Neural crest cell (in vitro differentiated cells): ENCODE data around the gene ZFYVE19. TPM values are rescaled to one million over a fixed set of nuclear protein-coding genes. Genes with fewer than 3 reads are reported as not detected.
A peak's percentile ranks its signal among the peaks of the same experiment; 100 is the strongest.

Source experiments
- DNase-seq: peaks from one replicate; pipeline ENCODE4 v3.0.0; 2021; ENCODE audit warnings: low read depth, mixed read lengths, low spot score
- H3K27ac Mint-ChIP-seq: one replicate; pipeline ENCODE4 v1.8.0; 2021; ENCODE audit warnings: mild to moderate bottlenecking, mixed read lengths; ENCODE audit not compliant: unreplicated experiment
- H3K27me3 Mint-ChIP-seq: 2 replicates; pipeline ENCODE4 v1.8.0; 2021; ENCODE audit warnings: low read depth, mild to moderate bottlenecking, mixed read lengths
- H3K36me3 Mint-ChIP-seq: 2 replicates; pipeline ENCODE4 v1.8.0; 2021; ENCODE audit warnings: low read depth, mild to moderate bottlenecking, mixed read lengths
- H3K4me1 Mint-ChIP-seq: 2 replicates; pipeline ENCODE4 v1.8.0; 2021; ENCODE audit warnings: mixed read lengths
- H3K4me3 Mint-ChIP-seq: one replicate; pipeline ENCODE4 v1.8.0; 2021; ENCODE audit warnings: mild to moderate bottlenecking, mixed read lengths
- H3K9me3 Mint-ChIP-seq: 2 replicates; pipeline ENCODE4 v1.8.0; 2021; ENCODE audit warnings: mixed read lengths
- CTCF ChIP-seq: fragments of 200-600 bp; sonication (generic); conservative IDR thresholded peaks from 2 replicates; pipeline ENCODE4 v1.5.0; 2021; ENCODE audit warnings: antibody characterized with exemption, mild to moderate bottlenecking
- total RNA-seq: library from RNA; stranded (reverse); gene quantifications from 2 replicates; pipeline ENCODE4 v1.2.1, GENCODE V29; 2021

Gene ZFYVE19
- total RNA-seq, 1 donor from 2014 or later = 24.2 TPM

GRCh38 chr15:40841741-40842140 lies 34.9 kb downstream of the ZFYVE19 start:
- no peak for DNase-seq
- Mint-ChIP-seq H3K9me3 (no peaks in the 10 kb centered on the region), H3K4me3 (no peak overlapping the region), H3K4me1 (peaks cover 8% of the 10 kb centered on the region), H3K27ac (no peak overlapping the region), H3K27me3 (peaks cover 63% of the 10 kb centered on the region), H3K36me3 (no peaks in the 10 kb centered on the region)
- TF ChIP-seq CTCF = no peak

- Mint-ChIP-seq H3K36me3 (no peaks in the 10 kb centered on the region), H3K27ac (no peak overlapping the region), H3K4me1 (peaks cover 19% of the 10 kb centered on the region), H3K9me3 (no peaks in the 10 kb centered on the region), H3K4me3 (peak overlapping the region; percentile 78), H3K27me3 (peaks cover 76% of the 10 kb centered on the region)
- no peak for DNase-seq
- TF ChIP-seq CTCF = no peak
Measured at GRCh38 chr15:40843261-40843884, 36.5 kb downstream of the ZFYVE19 start.

GRCh38 chr15:40843885-40844695 lies 37.2 kb downstream of the ZFYVE19 start, which contains the start of gene SPINT1:
Gene SPINT1 (plus strand): TSS chr15:40844048. CDS start chr15:40844555, 507 bp downstream.
- H3K4me1 Mint-ChIP-seq = peaks cover 19% of the 10 kb centered on the region
- peak within 1 kb of the TSS; percentile 78 for H3K4me3 Mint-ChIP-seq
- no peaks in the 10 kb centered on the region for H3K9me3 Mint-ChIP-seq
- H3K27me3 Mint-ChIP-seq = peaks cover 79% of the 10 kb centered on the region
- no peaks in the 10 kb centered on the region for H3K36me3 Mint-ChIP-seq
- no peak for DNase-seq
- no peak within 1 kb of the TSS for H3K27ac Mint-ChIP-seq
- TF ChIP-seq CTCF = no peak

GRCh38 chr15:40844696-40845030 lies 37.8 kb downstream of the ZFYVE19 start:
- Mint-ChIP-seq H3K36me3 (no peaks in the 10 kb centered on the region), H3K27ac (no peak overlapping the region), H3K4me3 (peak overlapping the region; percentile 76), H3K27me3 (peaks cover 76% of the 10 kb centered on the region), H3K9me3 (no peaks in the 10 kb centered on the region), H3K4me1 (peaks cover 19% of the 10 kb centered on the region)
- no peak for TF ChIP-seq CTCF
- DNase-seq = no peak

- H3K27me3 Mint-ChIP-seq = peaks cover 75% of the 10 kb centered on the region
- DNase-seq = no peak
- no peak overlapping the region for H3K27ac Mint-ChIP-seq
- no peak for TF ChIP-seq CTCF
- peaks cover 19% of the 10 kb centered on the region for H3K4me1 Mint-ChIP-seq
- no peaks in the 10 kb centered on the region for H3K9me3 Mint-ChIP-seq
- peak overlapping the region; percentile 76 for H3K4me3 Mint-ChIP-seq
- H3K36me3 Mint-ChIP-seq = no peaks in the 10 kb centered on the region
Measured at GRCh38 chr15:40845036-40845435, 38.1 kb downstream of the ZFYVE19 start.
